NB4 (cell line): ENCODE data around the gene NEK11.

Experiments
- DNase-seq: peaks from one replicate; pipeline ENCODE4 v3.0.0; 2010; ENCODE audit warnings: low read depth
- H3K4me3 ChIP-seq: one replicate; pipeline ENCODE4 v1.5.1; 2011; ENCODE audit warnings: mild to moderate bottlenecking, low read depth, low read length, moderate library complexity
- MYC ChIP-seq: IDR thresholded peaks from 2 replicates; pipeline ENCODE4 v1.6.1; 2011; ENCODE audit warnings: low read depth, low read length
- POLR2A ChIP-seq: IDR thresholded peaks from 2 replicates; pipeline ENCODE4 v1.6.1; 2011; ENCODE audit warnings: mild to moderate bottlenecking; ENCODE audit not compliant: insufficient read length; ENCODE audit errors: extremely low read depth
- TF ChIP-seq, protein P1 (sequence below): IDR thresholded peaks from 2 replicates; pipeline ENCODE4 v1.6.1; 2011; ENCODE audit warnings: low read depth, low read length
- TF ChIP-seq, protein P2 (sequence below): IDR thresholded peaks from one replicate; pipeline ENCODE4 v1.5.1; 2012; ENCODE audit warnings: low read depth, low read length

Gene NEK11

DNA sequence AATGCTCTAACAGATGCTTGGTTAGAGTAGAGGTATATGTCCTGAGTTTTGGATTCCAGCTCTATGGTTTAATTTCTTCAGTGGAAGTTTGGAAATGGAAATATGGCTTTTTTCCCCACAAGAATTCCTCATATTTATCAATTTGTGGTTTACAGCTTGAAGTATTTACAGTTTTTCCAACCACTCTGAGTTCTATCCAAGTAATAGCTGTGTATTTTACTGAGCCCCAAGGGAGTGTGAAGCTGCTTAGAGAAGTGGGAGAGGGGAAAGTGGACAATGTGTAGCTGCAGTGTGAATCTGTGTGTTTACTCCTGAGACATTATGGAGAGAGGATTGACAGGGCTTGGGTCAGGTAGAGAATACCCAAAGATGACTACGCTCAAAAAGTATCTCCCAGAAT is 54.5 kb downstream of the NEK11 start:
- no peak for DNase-seq
- H3K4me3 ChIP-seq = no peak overlapping the region
- TF ChIP-seq, protein P1, sequence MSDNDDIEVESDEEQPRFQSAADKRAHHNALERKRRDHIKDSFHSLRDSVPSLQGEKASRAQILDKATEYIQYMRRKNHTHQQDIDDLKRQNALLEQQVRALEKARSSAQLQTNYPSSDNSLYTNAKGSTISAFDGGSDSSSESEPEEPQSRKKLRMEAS = no peak

DNA sequence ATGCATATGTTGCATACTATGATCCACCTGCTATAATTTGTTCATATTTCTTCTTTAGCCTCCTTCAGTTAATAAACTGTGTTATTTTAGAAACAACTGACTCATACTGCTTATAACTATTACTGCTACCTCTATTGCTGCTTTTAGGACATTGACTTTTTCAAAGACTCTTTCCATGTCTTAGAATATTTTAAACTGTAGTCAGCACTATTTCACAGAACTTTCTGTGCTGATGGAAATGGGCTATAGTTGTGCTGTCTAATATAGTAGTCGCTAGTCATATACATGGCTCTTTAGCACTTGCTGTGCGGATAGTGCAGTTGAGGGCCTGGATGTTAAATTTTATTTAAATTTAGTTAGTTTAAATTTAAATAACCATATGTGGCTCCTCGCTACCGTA is 55.6 kb downstream of the NEK11 start:
- no peak overlapping the region for H3K4me3 ChIP-seq
- no peak for DNase-seq
- TF ChIP-seq MYC (no peak), POLR2A (no peak)
- TF ChIP-seq, protein P2, sequence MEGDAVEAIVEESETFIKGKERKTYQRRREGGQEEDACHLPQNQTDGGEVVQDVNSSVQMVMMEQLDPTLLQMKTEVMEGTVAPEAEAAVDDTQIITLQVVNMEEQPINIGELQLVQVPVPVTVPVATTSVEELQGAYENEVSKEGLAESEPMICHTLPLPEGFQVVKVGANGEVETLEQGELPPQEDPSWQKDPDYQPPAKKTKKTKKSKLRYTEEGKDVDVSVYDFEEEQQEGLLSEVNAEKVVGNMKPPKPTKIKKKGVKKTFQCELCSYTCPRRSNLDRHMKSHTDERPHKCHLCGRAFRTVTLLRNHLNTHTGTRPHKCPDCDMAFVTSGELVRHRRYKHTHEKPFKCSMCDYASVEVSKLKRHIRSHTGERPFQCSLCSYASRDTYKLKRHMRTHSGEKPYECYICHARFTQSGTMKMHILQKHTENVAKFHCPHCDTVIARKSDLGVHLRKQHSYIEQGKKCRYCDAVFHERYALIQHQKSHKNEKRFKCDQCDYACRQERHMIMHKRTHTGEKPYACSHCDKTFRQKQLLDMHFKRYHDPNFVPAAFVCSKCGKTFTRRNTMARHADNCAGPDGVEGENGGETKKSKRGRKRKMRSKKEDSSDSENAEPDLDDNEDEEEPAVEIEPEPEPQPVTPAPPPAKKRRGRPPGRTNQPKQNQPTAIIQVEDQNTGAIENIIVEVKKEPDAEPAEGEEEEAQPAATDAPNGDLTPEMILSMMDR = no peak
- TF ChIP-seq, protein P1 = no peak

DNA sequence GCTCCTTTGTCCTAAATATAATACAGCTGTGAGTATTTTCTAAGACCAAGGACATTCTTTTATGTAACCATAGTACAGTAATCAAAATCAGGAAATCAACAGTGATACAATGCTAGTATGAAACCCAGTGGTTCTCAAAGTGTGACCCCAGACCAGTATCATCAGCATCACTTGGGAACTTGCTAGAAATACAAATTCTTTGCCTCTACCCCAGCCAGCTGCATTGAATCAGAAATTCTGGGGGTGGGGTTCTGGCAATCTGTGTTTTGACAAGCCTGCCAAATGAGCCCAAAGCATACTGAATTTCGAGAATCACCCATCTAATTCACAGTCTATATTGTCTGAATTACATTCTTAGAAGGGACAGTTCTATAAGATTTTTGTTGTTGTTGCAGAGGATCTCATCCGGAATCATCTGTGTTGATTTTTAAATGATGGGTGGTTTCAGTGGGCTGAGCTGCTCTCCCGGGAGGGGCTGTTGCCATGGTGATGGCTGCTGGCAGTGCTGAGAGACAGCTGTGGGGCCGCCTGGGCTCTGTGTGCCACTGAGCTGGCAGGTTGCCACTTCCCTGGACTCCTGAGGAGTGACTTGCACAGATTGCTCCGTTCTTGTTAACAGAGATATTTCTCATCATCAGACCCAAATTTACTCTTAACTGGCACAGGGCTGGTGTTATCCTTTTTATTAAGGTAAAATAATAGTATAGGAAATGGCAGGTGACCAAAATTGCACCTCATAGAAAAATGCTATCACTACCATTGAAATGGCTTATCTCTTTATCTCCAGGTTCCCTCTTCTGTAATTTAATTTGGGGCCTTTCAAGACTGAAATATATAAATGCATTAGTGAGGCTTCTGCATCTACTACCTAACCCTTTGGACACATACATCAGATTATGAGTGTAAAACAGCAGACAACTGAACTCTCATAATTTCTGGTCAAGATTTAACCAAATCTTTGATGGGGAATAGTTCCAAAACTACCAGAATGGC is 56.5 kb downstream of the NEK11 start:
- TF ChIP-seq, protein P1 = no peak
- TF ChIP-seq, protein P2 = no peak
- no peak for TF ChIP-seq POLR2A
- no peak for TF ChIP-seq MYC
- H3K4me3 ChIP-seq = no peak overlapping the region
- DNase-seq = no peak

DNA sequence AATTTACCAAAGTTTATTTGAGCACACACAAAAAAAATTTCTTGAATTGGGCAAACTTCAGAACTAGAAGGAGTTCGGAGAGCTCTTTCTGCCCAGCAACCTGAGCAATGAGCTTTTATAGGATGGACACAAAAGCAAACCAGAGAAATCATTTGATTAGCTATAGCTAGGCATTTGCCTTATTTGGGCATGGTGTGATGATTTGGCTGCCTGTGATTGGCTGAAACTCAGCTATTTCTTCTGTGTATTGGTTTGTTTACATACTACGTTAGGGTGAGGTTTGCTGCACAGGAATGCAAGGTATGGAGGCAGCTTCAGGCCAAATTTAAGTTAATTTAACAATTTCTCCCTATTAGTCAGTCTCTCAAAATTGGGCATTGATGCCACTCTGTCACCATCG is 65.1 kb downstream of the NEK11 start:
- no peak overlapping the region for H3K4me3 ChIP-seq
- TF ChIP-seq, protein P2 = no peak
- no peak for TF ChIP-seq MYC
- TF ChIP-seq, protein P1 = no peak
- TF ChIP-seq POLR2A = no peak
- no peak for DNase-seq

DNA sequence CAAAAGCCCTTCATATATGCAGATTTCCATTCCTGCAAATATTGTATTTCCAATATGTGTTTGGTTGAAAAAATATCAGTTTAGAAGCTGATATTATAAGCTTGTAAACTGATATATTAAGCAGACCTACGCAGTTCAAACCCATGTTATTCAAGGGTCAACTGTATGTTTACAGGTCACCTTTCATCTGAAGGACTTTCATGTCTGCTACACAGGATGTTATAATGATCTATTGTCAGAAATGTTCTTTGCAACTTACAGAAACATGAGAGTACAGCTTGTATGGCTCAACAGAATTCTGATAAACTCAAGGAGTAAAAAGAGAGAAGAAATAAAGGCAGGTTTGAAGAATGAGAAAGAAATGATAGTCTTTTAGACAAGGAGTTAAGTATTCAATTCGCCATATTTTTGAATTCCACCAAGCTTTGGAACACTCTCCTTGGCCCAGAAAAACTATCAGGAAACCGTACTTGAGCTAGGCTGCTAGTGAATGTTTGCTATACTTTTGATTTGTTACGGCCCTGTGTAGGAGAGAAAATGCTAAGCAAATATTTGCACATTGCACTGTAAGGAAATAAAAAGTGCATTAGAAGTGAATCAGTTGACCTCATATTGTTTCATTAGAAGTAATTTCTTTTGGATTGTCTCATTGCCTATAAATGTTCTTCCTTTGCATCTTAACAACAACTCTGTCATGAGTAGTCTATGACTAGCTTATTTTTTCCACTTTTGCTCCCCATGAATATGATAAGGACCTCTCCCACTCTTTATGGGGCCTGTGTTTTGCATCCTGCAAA is 81.2 kb downstream of the NEK11 start:
- no peak for DNase-seq
- no peak overlapping the region for H3K4me3 ChIP-seq
- TF ChIP-seq, protein P2 = no peak

DNA sequence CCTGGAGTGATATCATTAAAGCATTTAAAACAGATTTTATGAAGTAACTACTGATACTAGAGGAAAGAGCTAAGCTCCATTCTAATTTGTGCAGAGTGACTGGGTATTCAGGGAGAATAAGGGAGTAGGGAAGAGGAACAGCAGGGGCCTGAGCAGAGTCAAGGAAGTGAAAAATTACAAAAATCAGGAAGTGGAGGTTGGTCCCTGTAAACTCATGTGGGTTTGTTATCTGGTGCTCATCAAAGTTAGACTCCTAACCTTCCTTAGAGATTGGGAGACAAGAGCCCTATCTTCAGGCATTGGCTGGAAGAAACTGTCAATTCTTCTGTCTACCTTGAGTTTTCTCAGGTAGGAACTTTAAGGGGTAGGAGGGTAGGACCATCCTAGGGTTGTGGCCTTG is 82.5 kb downstream of the NEK11 start:
- no peak overlapping the region for H3K4me3 ChIP-seq
- TF ChIP-seq, protein P1 = no peak
- TF ChIP-seq, protein P2 = no peak
- TF ChIP-seq MYC (no peak), POLR2A (no peak)
- peak; percentile 31 for DNase-seq
